Caco-2 (cell line): Measurements from ENCODE around the gene STK32B. TPM values are rescaled to one million over a fixed set of nuclear protein-coding genes. Genes with fewer than 3 reads are reported as not detected.

ENCODE experiments used
- BruUV-seq: library from RNA; stranded (reverse); fragments of 400-500 nt; replicated peaks from 2 replicates; lab custom pipeline; 2021; lab: Mats Ljungman, UMichigan
- CTCF ChIA-PET: fragments of 300-600 bp; sonication (Branson Sonifier 250); formaldehyde crosslinking; loops from one replicate; lab custom pipeline; 2022; ENCODE audit warnings: antibody characterized with exemption; lab: Charles Lee
- POLR2A ChIA-PET: fragments of 300-600 bp; sonication (Branson Sonifier 250); formaldehyde crosslinking; loops from one replicate; lab custom pipeline; 2022; ENCODE audit warnings: antibody characterized with exemption; lab: Charles Lee
- DNase-seq, 2 experiments: peaks; one replicate each; pipeline versions ENCODE4 v3.0.0 to v3.0.0-alpha.2; 2020 to 2022
- H3K27me3 ChIP-seq: replicated peaks from 2 replicates; pipeline ENCODE4 v1.6.0; 2011; ENCODE audit warnings: low read length; ENCODE audit not compliant: control insufficient read depth, insufficient read depth
- H3K36me3 ChIP-seq: 2 replicates; pipeline ENCODE4 v1.5.1; 2011; ENCODE audit warnings: low read length; ENCODE audit not compliant: control insufficient read depth, insufficient read depth
- H3K4me1 ChIP-seq: fragments of 250-450 bp; sonication (Bioruptor Pico); 2 replicates; pipeline ENCODE4 v1.5.1; 2020; ENCODE audit warnings: mild to moderate bottlenecking
- H3K4me3 ChIP-seq: 2 replicates; pipeline ENCODE4 v1.5.1; 2011; ENCODE audit warnings: low read depth, mild to moderate bottlenecking, control low read depth, low read length
- H3K9me3 ChIP-seq: fragments of 250-450 bp; sonication (Bioruptor Pico); 2 replicates; pipeline ENCODE4 v1.5.1; 2020; ENCODE audit warnings: mild to moderate bottlenecking, moderate library complexity
- H3K27ac Mint-ChIP-seq: one replicate; pipeline ENCODE4 v1.8.0; 2022; ENCODE audit warnings: mixed read lengths; ENCODE audit not compliant: unreplicated experiment
- H3K27me3 Mint-ChIP-seq: one replicate; pipeline ENCODE4 v1.8.0; 2022; ENCODE audit warnings: mixed read lengths; ENCODE audit not compliant: insufficient read depth, unreplicated experiment
- H3K36me3 Mint-ChIP-seq: one replicate; pipeline ENCODE4 v1.8.0; 2022; ENCODE audit warnings: mild to moderate bottlenecking, mixed read lengths; ENCODE audit not compliant: insufficient read depth, unreplicated experiment
- H3K4me1 Mint-ChIP-seq: one replicate; pipeline ENCODE4 v1.8.0; 2022; ENCODE audit warnings: low read depth, mixed read lengths; ENCODE audit not compliant: unreplicated experiment
- H3K4me3 Mint-ChIP-seq: one replicate; pipeline ENCODE4 v1.8.0; 2022; ENCODE audit warnings: mild to moderate bottlenecking, moderate library complexity, mixed read lengths; ENCODE audit not compliant: unreplicated experiment
- H3K9me3 Mint-ChIP-seq: one replicate; pipeline ENCODE4 v1.8.0; 2022; ENCODE audit warnings: mixed read lengths; ENCODE audit not compliant: unreplicated experiment
- intact Hi-C: fragments of 100-400 bp; cut with micrococcal nuclease; formaldehyde crosslinking; loops from one replicate; pipeline ENCODE4 v1.10.0; 2022; ENCODE audit not compliant: unreplicated experiment
- total RNA-seq: library from RNA; stranded (reverse); gene quantifications from 2 replicates; pipeline ENCODE4 v1.2.3, GENCODE V29; 2022
- TF ChIP-seq, protein P1 (sequence below), 2 experiments: fragments of 200-600 bp in 1 of 2; IDR thresholded peaks; 1 replicate in 1 of 2; 2 replicates in 1 of 2; pipeline versions ENCODE4 v1.5.1 to v1.8.0; 2011 to 2022; ENCODE audit warnings: antibody characterized with exemption in 1 of 2, control low read depth in 1 of 2, inconsistent platforms in 1 of 2, low read depth in 1 of 2, low read length in 1 of 2, mild to moderate bottlenecking in 1 of 2, moderate library complexity in 1 of 2; ENCODE audit not compliant: insufficient read depth in 1 of 2, severe bottlenecking in 1 of 2, unreplicated experiment in 1 of 2

The STK32B gene
- total RNA-seq, 1 experiment from 2014 or later = 11.2 TPM

GRCh38 chr4:5021546-5021945 is 29.7 kb upstream of the STK32B start:
- H3K27ac Mint-ChIP-seq = no peak overlapping the region
- H3K36me3 ChIP-seq = no peaks in the 10 kb centered on the region
- BruUV-seq = no TSS peak
- no peaks in the 10 kb centered on the region for H3K4me1 ChIP-seq
- intact Hi-C loops = no loop called here
- CTCF ChIA-PET = no interaction called here
- TF ChIP-seq, protein P1, sequence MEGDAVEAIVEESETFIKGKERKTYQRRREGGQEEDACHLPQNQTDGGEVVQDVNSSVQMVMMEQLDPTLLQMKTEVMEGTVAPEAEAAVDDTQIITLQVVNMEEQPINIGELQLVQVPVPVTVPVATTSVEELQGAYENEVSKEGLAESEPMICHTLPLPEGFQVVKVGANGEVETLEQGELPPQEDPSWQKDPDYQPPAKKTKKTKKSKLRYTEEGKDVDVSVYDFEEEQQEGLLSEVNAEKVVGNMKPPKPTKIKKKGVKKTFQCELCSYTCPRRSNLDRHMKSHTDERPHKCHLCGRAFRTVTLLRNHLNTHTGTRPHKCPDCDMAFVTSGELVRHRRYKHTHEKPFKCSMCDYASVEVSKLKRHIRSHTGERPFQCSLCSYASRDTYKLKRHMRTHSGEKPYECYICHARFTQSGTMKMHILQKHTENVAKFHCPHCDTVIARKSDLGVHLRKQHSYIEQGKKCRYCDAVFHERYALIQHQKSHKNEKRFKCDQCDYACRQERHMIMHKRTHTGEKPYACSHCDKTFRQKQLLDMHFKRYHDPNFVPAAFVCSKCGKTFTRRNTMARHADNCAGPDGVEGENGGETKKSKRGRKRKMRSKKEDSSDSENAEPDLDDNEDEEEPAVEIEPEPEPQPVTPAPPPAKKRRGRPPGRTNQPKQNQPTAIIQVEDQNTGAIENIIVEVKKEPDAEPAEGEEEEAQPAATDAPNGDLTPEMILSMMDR (IDR thresholded peaks at IDR 0.05; ENCODE audit: insufficient read depth in 1 of 2, low read depth in 1 of 2, low read length in 1 of 2, severe bottlenecking in 1 of 2, unreplicated experiment in 1 of 2) = no peak
- no peaks in the 10 kb centered on the region for H3K4me1 Mint-ChIP-seq
- H3K4me3 Mint-ChIP-seq = no peak overlapping the region
- H3K36me3 Mint-ChIP-seq = no peaks in the 10 kb centered on the region
- no peak overlapping the region for H3K4me3 ChIP-seq
- DNase-seq = no peak
- no peaks in the 10 kb centered on the region for H3K9me3 ChIP-seq
- H3K9me3 Mint-ChIP-seq = no peaks in the 10 kb centered on the region
- POLR2A ChIA-PET = no interaction called here
- H3K27me3 Mint-ChIP-seq = no peaks in the 10 kb centered on the region
- no peaks in the 10 kb centered on the region for H3K27me3 ChIP-seq

- ChIA-PET CTCF (no interaction called here), POLR2A (no interaction called here)
- no peak for DNase-seq
- Histone ChIP-seq H3K4me3 (no peak overlapping the region), H3K36me3 (no peaks in the 10 kb centered on the region), H3K9me3 (no peaks in the 10 kb centered on the region), H3K27me3 (no peaks in the 10 kb centered on the region), H3K4me1 (no peaks in the 10 kb centered on the region)
- peaks cover 6% of the 10 kb centered on the region for H3K4me1 Mint-ChIP-seq
- BruUV-seq = no TSS peak
- TF ChIP-seq, protein P1 (IDR thresholded peaks at IDR 0.05; ENCODE audit: insufficient read depth in 1 of 2, low read depth in 1 of 2, low read length in 1 of 2, severe bottlenecking in 1 of 2, unreplicated experiment in 1 of 2) = no peak
- no peak overlapping the region for H3K27ac Mint-ChIP-seq
- no peaks in the 10 kb centered on the region for H3K9me3 Mint-ChIP-seq
- no peaks in the 10 kb centered on the region for H3K36me3 Mint-ChIP-seq
- H3K27me3 Mint-ChIP-seq = no peaks in the 10 kb centered on the region
- H3K4me3 Mint-ChIP-seq = no peak overlapping the region
- intact Hi-C loops = no loop called here
Measured at GRCh38 chr4:5024673-5025072, 26.6 kb upstream of the STK32B start.

GRCh38 chr4:5026371-5026770 is 24.9 kb upstream of the STK32B start:
- H3K4me3 Mint-ChIP-seq = no peak overlapping the region
- POLR2A ChIA-PET = no interaction called here
- H3K27me3 ChIP-seq = no peaks in the 10 kb centered on the region
- intact Hi-C loops = no loop called here
- no peak overlapping the region for H3K27ac Mint-ChIP-seq
- no peaks in the 10 kb centered on the region for H3K4me1 ChIP-seq
- H3K36me3 Mint-ChIP-seq = no peaks in the 10 kb centered on the region
- no TSS peak for BruUV-seq
- H3K9me3 ChIP-seq = no peaks in the 10 kb centered on the region
- peaks cover 6% of the 10 kb centered on the region for H3K4me1 Mint-ChIP-seq
- no peaks in the 10 kb centered on the region for H3K27me3 Mint-ChIP-seq
- H3K4me3 ChIP-seq = no peak overlapping the region
- CTCF ChIA-PET = no interaction called here
- no peaks in the 10 kb centered on the region for H3K9me3 Mint-ChIP-seq
- no peaks in the 10 kb centered on the region for H3K36me3 ChIP-seq
- DNase-seq = no peak
- TF ChIP-seq, protein P1 (IDR thresholded peaks at IDR 0.05; ENCODE audit: insufficient read depth in 1 of 2, low read depth in 1 of 2, low read length in 1 of 2, severe bottlenecking in 1 of 2, unreplicated experiment in 1 of 2) = no peak
